ENCODE measurements around the gene PTPRC.

DNA sequence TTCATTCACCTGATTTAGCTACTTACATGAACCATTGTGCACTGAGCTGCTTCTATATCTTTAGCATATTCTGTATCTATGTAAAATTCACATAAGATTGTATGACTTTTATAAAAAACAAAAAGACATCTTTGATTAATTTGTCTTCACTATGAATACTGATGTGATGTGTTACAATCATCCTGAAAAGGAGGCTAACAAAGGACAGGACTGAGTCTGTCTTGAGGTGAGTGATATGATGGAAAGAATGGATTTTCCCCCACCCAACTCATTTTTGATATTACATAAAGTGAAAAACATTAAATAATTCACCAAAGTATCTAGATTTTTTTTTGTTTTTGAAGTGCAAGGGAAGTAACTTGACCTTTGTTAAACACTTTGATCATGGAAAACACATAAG is 9.8 kb downstream of the PTPRC start:
- TF ChIP-seq POLR2AphosphoS5 (IDR thresholded peaks at IDR 0.05), result no peak
- TF ChIP-seq, protein P1, sequence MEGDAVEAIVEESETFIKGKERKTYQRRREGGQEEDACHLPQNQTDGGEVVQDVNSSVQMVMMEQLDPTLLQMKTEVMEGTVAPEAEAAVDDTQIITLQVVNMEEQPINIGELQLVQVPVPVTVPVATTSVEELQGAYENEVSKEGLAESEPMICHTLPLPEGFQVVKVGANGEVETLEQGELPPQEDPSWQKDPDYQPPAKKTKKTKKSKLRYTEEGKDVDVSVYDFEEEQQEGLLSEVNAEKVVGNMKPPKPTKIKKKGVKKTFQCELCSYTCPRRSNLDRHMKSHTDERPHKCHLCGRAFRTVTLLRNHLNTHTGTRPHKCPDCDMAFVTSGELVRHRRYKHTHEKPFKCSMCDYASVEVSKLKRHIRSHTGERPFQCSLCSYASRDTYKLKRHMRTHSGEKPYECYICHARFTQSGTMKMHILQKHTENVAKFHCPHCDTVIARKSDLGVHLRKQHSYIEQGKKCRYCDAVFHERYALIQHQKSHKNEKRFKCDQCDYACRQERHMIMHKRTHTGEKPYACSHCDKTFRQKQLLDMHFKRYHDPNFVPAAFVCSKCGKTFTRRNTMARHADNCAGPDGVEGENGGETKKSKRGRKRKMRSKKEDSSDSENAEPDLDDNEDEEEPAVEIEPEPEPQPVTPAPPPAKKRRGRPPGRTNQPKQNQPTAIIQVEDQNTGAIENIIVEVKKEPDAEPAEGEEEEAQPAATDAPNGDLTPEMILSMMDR (IDR thresholded peaks at IDR 0.05), result no peak

All from suprapubic skin (tissue), 3 donors.